IPS-15b (cell line): ENCODE data around the gene AQP12A.
"Not testable (repeated sequence)": the region's sequence is repeated elsewhere in the genome, so short reads cannot be mapped to it uniquely, and the experiment has no call there.

Experiments
- H3K27me3 ChIP-seq: one replicate; pipeline ENCODE4 v1.6.1; 2013; ENCODE audit warnings: low read length; ENCODE audit not compliant: control insufficient read depth, insufficient read depth
- H3K36me3 ChIP-seq: one replicate; pipeline ENCODE4 v1.6.1; 2013; ENCODE audit warnings: low read length; ENCODE audit not compliant: control insufficient read depth, insufficient read depth
- H3K4me1 ChIP-seq: one replicate; pipeline ENCODE4 v1.6.1; 2013; ENCODE audit warnings: mild to moderate bottlenecking, low read length; ENCODE audit not compliant: control insufficient read depth, insufficient read depth
- H3K4me3 ChIP-seq: one replicate; pipeline ENCODE4 v1.5.1; 2013; ENCODE audit warnings: low read depth, low read length
- H3K9ac ChIP-seq: one replicate; pipeline ENCODE4 v1.6.1; 2013; ENCODE audit warnings: low read depth, mild to moderate bottlenecking, low read length
- H3K9me3 ChIP-seq: one replicate; pipeline ENCODE4 v1.6.1; 2013; ENCODE audit warnings: mild to moderate bottlenecking, low read length; ENCODE audit not compliant: control insufficient read depth, insufficient read depth

AQP12A gene

GRCh38 chr2:240694304-240694703, 2.6 kb downstream of the AQP12A start:
- H3K36me3 ChIP-seq, H3K4me1 ChIP-seq, H3K9me3 ChIP-seq, H3K4me3 ChIP-seq, H3K9ac ChIP-seq, H3K27me3 ChIP-seq: not testable (repeated sequence)

GRCh38 chr2:240695593-240695992, 3.9 kb downstream of the AQP12A start:
- not testable (repeated sequence) for H3K27me3 ChIP-seq, H3K9ac ChIP-seq, H3K36me3 ChIP-seq, H3K4me3 ChIP-seq, H3K9me3 ChIP-seq, H3K4me1 ChIP-seq

GRCh38 chr2:240696469-240696868, 4.8 kb downstream of the AQP12A start:
- not testable (repeated sequence) for H3K9me3 ChIP-seq, H3K4me3 ChIP-seq, H3K9ac ChIP-seq, H3K4me1 ChIP-seq, H3K36me3 ChIP-seq, H3K27me3 ChIP-seq

- H3K9me3 ChIP-seq, H3K36me3 ChIP-seq, H3K4me1 ChIP-seq, H3K9ac ChIP-seq, H3K4me3 ChIP-seq, H3K27me3 ChIP-seq: not testable (repeated sequence)
Measured at GRCh38 chr2:240698852-240699561, 7.3 kb downstream of the AQP12A start.

GRCh38 chr2:240699835-240700234, 8.2 kb downstream of the AQP12A start:
- not testable (repeated sequence) for H3K4me3 ChIP-seq, H3K9me3 ChIP-seq, H3K4me1 ChIP-seq, H3K27me3 ChIP-seq, H3K9ac ChIP-seq, H3K36me3 ChIP-seq

GRCh38 chr2:240700616-240701015, 8.9 kb downstream of the AQP12A start:
- not testable (repeated sequence) for H3K36me3 ChIP-seq, H3K4me3 ChIP-seq, H3K27me3 ChIP-seq, H3K9ac ChIP-seq, H3K4me1 ChIP-seq, H3K9me3 ChIP-seq

GRCh38 chr2:240701091-240701735, 9.5 kb downstream of the AQP12A start:
- Histone ChIP-seq H3K9ac (no peak overlapping the region), H3K4me1 (no peaks in the 10 kb centered on the region), H3K27me3 (no peaks in the 10 kb centered on the region), H3K4me3 (no peak overlapping the region), H3K9me3 (no peaks in the 10 kb centered on the region), H3K36me3 (no peaks in the 10 kb centered on the region)

- Histone ChIP-seq H3K36me3 (no peaks in the 10 kb centered on the region), H3K9ac (no peak overlapping the region), H3K27me3 (no peaks in the 10 kb centered on the region), H3K9me3 (no peaks in the 10 kb centered on the region), H3K4me3 (no peak overlapping the region), H3K4me1 (no peaks in the 10 kb centered on the region)
Measured at GRCh38 chr2:240701736-240702639, 10.3 kb downstream of the AQP12A start.

GRCh38 chr2:240702640-240703011, 11.0 kb downstream of the AQP12A start:
- H3K9ac ChIP-seq = no peak overlapping the region
- H3K27me3 ChIP-seq = no peaks in the 10 kb centered on the region
- H3K4me1 ChIP-seq = no peaks in the 10 kb centered on the region
- no peaks in the 10 kb centered on the region for H3K36me3 ChIP-seq
- no peak overlapping the region for H3K4me3 ChIP-seq
- no peaks in the 10 kb centered on the region for H3K9me3 ChIP-seq

GRCh38 chr2:240703417-240704341, 12.0 kb downstream of the AQP12A start:
- Histone ChIP-seq H3K27me3 (no peaks in the 10 kb centered on the region), H3K4me1 (no peaks in the 10 kb centered on the region), H3K9ac (no peak overlapping the region), H3K9me3 (no peaks in the 10 kb centered on the region), H3K36me3 (no peaks in the 10 kb centered on the region), H3K4me3 (no peak overlapping the region)

- H3K4me1 ChIP-seq = no peaks in the 10 kb centered on the region
- no peak overlapping the region for H3K4me3 ChIP-seq
- no peak overlapping the region for H3K9ac ChIP-seq
- H3K36me3 ChIP-seq = no peaks in the 10 kb centered on the region
- H3K27me3 ChIP-seq = no peaks in the 10 kb centered on the region
- no peaks in the 10 kb centered on the region for H3K9me3 ChIP-seq
Measured at GRCh38 chr2:240704651-240705050, 13.0 kb downstream of the AQP12A start.
